Liver (tissue), 9 donors: ENCODE measurements around the gene KCNJ15. TPM values are rescaled to one million over a fixed set of nuclear protein-coding genes. Genes with fewer than 3 reads are reported as not detected.

ENCODE experiments used
- DNase-seq: peaks from one replicate; pipeline ENCODE4 v3.0.0-alpha.2; 2017; ENCODE audit warnings: low spot score
- H3K27ac ChIP-seq, 2 donors: one replicate each; pipeline ENCODE4 v1.7.0; 2013; ENCODE audit warnings: inconsistent platforms in 2 of 2, low read length in 2 of 2, control low read depth in 1 of 2, low read depth in 1 of 2, mild to moderate bottlenecking in 1 of 2
- H3K27me3 ChIP-seq, 4 donors: one replicate each; pipeline versions ENCODE4 v1.6.1 to v1.7.0; 2013; ENCODE audit warnings: low read length in 3 of 4, inconsistent platforms in 1 of 4, mild to moderate bottlenecking in 1 of 4, moderate library complexity in 1 of 4; ENCODE audit not compliant: control insufficient read depth in 4 of 4, insufficient read depth in 4 of 4
- H3K36me3 ChIP-seq, 4 donors: one replicate each; pipeline versions ENCODE4 v1.6.1 to v1.7.0; 2013; ENCODE audit warnings: low read length in 3 of 4, mild to moderate bottlenecking in 3 of 4, low read depth in 1 of 4, moderate library complexity in 1 of 4; ENCODE audit not compliant: control insufficient read depth in 4 of 4, insufficient read depth in 3 of 4
- H3K4me1 ChIP-seq, 4 donors: one replicate each; pipeline versions ENCODE4 v1.6.1 to v1.7.0; 2013; ENCODE audit warnings: low read length in 3 of 4, mild to moderate bottlenecking in 3 of 4, moderate library complexity in 1 of 4; ENCODE audit not compliant: control insufficient read depth in 4 of 4, insufficient read depth in 4 of 4
- H3K4me3 ChIP-seq, 3 donors: one replicate each; pipeline versions ENCODE4 v1.6.1 to v1.7.0; 2013; ENCODE audit warnings: low read length in 3 of 3, control low read depth in 1 of 3, low read depth in 1 of 3, mild to moderate bottlenecking in 1 of 3
- H3K9ac ChIP-seq, 2 donors: one replicate each; pipeline ENCODE4 v1.7.0; 2013; ENCODE audit warnings: low read length in 2 of 2, mild to moderate bottlenecking in 2 of 2, moderate library complexity in 2 of 2, control low read depth in 1 of 2, low read depth in 1 of 2
- H3K9me3 ChIP-seq, 4 donors: one replicate each; pipeline versions ENCODE4 v1.6.1 to v1.7.0; 2013; ENCODE audit warnings: low read length in 3 of 4; ENCODE audit not compliant: control insufficient read depth in 4 of 4
- EGR1 ChIP-seq, 2 donors: IDR thresholded peaks; 2 replicates each; pipeline ENCODE4 v1.6.1; 2016 to 2018; ENCODE audit warnings: antibody characterized with exemption in 2 of 2, low read depth in 2 of 2
- FOXA1 ChIP-seq: IDR thresholded peaks from 2 replicates; pipeline ENCODE4 v1.6.1; 2016; ENCODE audit warnings: antibody characterized with exemption
- FOXA2 ChIP-seq: IDR thresholded peaks from 2 replicates; pipeline ENCODE4 v1.6.1; 2016; ENCODE audit warnings: antibody characterized with exemption
- GABPA ChIP-seq, 2 donors: IDR thresholded peaks in 1 of 2; conservative IDR thresholded peaks in 1 of 2; 2 replicates each; pipeline ENCODE4 v1.6.1; 2016; ENCODE audit warnings: antibody characterized with exemption in 2 of 2, mild to moderate bottlenecking in 1 of 2, moderate library complexity in 1 of 2
- HNF4A ChIP-seq, 2 donors: conservative IDR thresholded peaks; 2 replicates each; pipeline ENCODE4 v1.6.1; 2016; ENCODE audit warnings: antibody characterized with exemption in 2 of 2, mild to moderate bottlenecking in 2 of 2
- HNF4G ChIP-seq: IDR thresholded peaks from 2 replicates; pipeline ENCODE4 v1.6.1; 2016; ENCODE audit warnings: antibody characterized with exemption
- JUND ChIP-seq, 2 donors: IDR thresholded peaks; 2 replicates each; pipeline ENCODE4 v1.6.1; 2016; ENCODE audit warnings: antibody characterized with exemption in 2 of 2
- NR2F2 ChIP-seq: IDR thresholded peaks from 2 replicates; pipeline ENCODE4 v1.6.1; 2016; ENCODE audit warnings: antibody characterized with exemption
- RAD21 ChIP-seq, 2 donors: IDR thresholded peaks; 2 replicates each; pipeline ENCODE4 v1.6.1; 2016; ENCODE audit warnings: antibody characterized with exemption in 2 of 2, mild to moderate bottlenecking in 2 of 2
- RXRA ChIP-seq, 2 donors: IDR thresholded peaks; 2 replicates each; pipeline ENCODE4 v1.6.1; 2017 to 2018; ENCODE audit warnings: antibody characterized with exemption in 2 of 2, mild to moderate bottlenecking in 1 of 2
- SP1 ChIP-seq: IDR thresholded peaks from 2 replicates; pipeline ENCODE4 v1.6.1; 2018; ENCODE audit warnings: antibody characterized with exemption, mild to moderate bottlenecking
- TAF1 ChIP-seq: conservative IDR thresholded peaks from 2 replicates; pipeline ENCODE4 v1.6.1; 2016; ENCODE audit warnings: antibody characterized with exemption, mild to moderate bottlenecking
- YY1 ChIP-seq: IDR thresholded peaks from 2 replicates; pipeline ENCODE4 v1.6.1; 2016; ENCODE audit warnings: antibody characterized with exemption, mild to moderate bottlenecking
- WGBS: extraction: QIAGEN DNeasy Blood & Tissue Kit; methylation state at CpG from one replicate; pipeline ENCODE4 v1.1.7; 2013; 5-methylcytosine and 5-hydroxymethylcytosine counted together
- polyA plus RNA-seq, 2 donors: library from polyadenylated mRNA; stranded (reverse) in 1 of 2; unstranded in 1 of 2; fragments of 200-250 nt in 1 of 2; fragments of >200 nt in 1 of 2; fragmentation: Nextera tagmentation in 1 of 2; extraction: Ambion mirVana in 1 of 2; gene quantifications; one replicate each; pipeline versions ENCODE4 v1.2.1 to v1.2.3, GENCODE V29; 2013 to 2015
- total RNA-seq, 2 donors: library from RNA; depleted of rRNA; stranded (reverse); fragments of >200 nt; gene quantifications; one replicate each; pipeline ENCODE4 v1.2.3, GENCODE V29; 2014
- TF ChIP-seq, protein P1 (sequence below): IDR thresholded peaks from 2 replicates; pipeline ENCODE4 v1.6.1; 2016; ENCODE audit warnings: antibody characterized with exemption
- TF ChIP-seq, protein P2 (sequence below): IDR thresholded peaks from 2 replicates; pipeline ENCODE4 v1.6.1; 2016; ENCODE audit warnings: antibody characterized with exemption, mild to moderate bottlenecking
- TF ChIP-seq, protein P3 (sequence below): IDR thresholded peaks from 2 replicates; pipeline ENCODE4 v1.6.1; 2016; ENCODE audit warnings: antibody characterized with exemption
- TF ChIP-seq, protein P4 (sequence below): fragments of 150-350 bp; IDR thresholded peaks from 2 replicates; pipeline ENCODE4 v1.5.1; 2017; ENCODE audit warnings: improper control_type of control experiment, low read depth, low read length; ENCODE audit not compliant: missing input control
- TF ChIP-seq, protein P5 (sequence below): IDR thresholded peaks from 2 replicates; pipeline ENCODE4 v1.6.1; 2016; ENCODE audit warnings: antibody characterized with exemption
- donor health status: healthy.
- donor health status: healthy.
- donor health status: healthy.
- donor health status: healthy.
- donor health status: healthy.

Gene KCNJ15
- total and polyA plus RNA-seq, 4 donors: 0.61 to 4.8 (median 2.2) TPM

DNA sequence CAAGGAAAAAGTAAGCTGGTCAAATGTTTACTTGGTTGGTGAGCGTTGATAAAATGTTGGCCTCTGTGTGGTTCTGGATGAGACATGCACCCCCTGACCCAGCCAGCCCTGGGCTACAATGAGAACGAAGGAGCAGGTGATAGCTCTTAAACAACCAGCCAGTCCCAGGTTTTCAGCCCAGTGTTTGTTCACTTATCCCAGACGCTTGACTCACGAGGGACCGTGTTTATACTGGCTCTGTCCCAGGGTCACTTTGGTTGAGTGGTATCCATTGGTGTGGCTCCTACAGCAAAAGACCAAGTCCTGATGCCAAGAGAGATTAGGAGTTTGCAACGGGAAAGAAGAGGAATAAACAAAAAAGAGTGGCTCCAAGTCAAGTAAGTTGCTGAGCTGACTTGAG is 86.9 kb downstream of the KCNJ15 start (continued):
- TF ChIP-seq, protein P1, sequence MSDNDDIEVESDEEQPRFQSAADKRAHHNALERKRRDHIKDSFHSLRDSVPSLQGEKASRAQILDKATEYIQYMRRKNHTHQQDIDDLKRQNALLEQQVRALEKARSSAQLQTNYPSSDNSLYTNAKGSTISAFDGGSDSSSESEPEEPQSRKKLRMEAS: peak; percentile 43

DNA sequence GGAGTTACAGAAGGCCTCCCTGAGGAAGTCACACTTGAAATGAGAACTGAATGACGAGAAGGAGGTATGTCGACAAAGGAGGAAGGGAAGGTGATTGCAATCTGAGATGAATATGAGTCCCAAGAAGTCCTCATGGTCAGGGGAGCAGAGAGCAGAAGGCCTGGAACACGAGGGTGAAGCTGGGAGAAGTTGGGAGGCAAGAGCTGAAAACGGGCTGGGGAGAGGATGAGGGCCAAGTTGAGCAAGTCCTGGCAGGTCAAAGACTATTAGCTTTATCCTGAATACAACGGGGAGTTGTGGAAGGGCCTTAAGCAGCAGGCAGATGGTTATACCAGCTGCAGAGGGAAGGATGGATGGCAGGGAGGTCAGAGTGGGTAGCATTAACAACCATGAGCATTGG is 89.5 kb downstream of the KCNJ15 start:
- Histone ChIP-seq H3K27me3 (no peaks in the 10 kb centered on the region), H3K36me3 (no peaks in the 10 kb centered on the region), H3K9ac (no peak overlapping the region), H3K27ac (no peak overlapping the region), H3K4me1 (peaks cover 2 to 18% (median 11%) of the 10 kb centered on the region in 4 donors), H3K9me3 (no peaks in the 10 kb centered on the region), H3K4me3 (no peak overlapping the region)
- 62% methylated on average over 5 of the region's 5 CpGs for WGBS
- no peak for DNase-seq
- TF ChIP-seq YY1 (no peak), HNF4A (conservative IDR thresholded peaks at IDR 0.05) (no peak), HNF4G (no peak), SP1 (no peak)
- TF ChIP-seq, protein P2, sequence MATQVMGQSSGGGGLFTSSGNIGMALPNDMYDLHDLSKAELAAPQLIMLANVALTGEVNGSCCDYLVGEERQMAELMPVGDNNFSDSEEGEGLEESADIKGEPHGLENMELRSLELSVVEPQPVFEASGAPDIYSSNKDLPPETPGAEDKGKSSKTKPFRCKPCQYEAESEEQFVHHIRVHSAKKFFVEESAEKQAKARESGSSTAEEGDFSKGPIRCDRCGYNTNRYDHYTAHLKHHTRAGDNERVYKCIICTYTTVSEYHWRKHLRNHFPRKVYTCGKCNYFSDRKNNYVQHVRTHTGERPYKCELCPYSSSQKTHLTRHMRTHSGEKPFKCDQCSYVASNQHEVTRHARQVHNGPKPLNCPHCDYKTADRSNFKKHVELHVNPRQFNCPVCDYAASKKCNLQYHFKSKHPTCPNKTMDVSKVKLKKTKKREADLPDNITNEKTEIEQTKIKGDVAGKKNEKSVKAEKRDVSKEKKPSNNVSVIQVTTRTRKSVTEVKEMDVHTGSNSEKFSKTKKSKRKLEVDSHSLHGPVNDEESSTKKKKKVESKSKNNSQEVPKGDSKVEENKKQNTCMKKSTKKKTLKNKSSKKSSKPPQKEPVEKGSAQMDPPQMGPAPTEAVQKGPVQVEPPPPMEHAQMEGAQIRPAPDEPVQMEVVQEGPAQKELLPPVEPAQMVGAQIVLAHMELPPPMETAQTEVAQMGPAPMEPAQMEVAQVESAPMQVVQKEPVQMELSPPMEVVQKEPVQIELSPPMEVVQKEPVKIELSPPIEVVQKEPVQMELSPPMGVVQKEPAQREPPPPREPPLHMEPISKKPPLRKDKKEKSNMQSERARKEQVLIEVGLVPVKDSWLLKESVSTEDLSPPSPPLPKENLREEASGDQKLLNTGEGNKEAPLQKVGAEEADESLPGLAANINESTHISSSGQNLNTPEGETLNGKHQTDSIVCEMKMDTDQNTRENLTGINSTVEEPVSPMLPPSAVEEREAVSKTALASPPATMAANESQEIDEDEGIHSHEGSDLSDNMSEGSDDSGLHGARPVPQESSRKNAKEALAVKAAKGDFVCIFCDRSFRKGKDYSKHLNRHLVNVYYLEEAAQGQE: no peak

DNA sequence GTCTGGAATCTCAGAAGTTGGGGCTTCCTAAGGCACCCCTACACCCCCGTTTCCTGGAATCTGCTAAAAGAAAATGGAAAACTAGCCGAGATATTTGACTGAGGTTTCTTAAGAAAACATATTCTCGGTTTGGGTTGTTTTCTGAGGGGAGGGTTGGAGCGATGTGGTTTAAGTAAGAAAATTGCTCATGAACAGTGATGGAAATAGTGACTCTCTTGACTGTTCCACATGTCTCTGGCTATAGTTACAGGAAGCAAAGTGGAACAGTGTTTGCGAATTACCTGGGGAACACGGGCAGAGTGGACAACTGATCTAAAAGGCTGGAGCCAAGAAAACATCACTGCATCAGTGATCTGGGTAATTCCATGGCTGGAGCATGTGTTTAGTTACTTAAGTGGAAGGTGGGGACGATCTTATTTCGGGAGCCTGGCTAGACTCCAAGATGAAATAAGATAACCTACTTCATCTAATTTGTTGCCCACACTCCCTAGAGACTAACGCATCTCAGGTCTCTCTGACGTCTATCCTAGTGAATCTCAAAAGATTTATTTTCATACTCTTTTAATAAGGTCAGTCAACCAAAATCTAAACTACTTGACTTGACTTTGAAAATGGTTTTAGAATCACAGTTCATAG is 92.4 kb downstream of the KCNJ15 start:
- peaks cover 0 to under 1% (median 0%) of the 10 kb centered on the region in 4 donors for H3K4me1 ChIP-seq
- no peak overlapping the region for H3K9ac ChIP-seq
- no peak for TF ChIP-seq FOXA1
- TF ChIP-seq, protein P3, sequence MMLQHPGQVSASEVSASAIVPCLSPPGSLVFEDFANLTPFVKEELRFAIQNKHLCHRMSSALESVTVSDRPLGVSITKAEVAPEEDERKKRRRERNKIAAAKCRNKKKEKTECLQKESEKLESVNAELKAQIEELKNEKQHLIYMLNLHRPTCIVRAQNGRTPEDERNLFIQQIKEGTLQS: no peak
- no peak for TF ChIP-seq FOXA2
- TF ChIP-seq SP1: no peak
- no peak for TF ChIP-seq RAD21 (IDR thresholded peaks at IDR 0.05)
- TF ChIP-seq, protein P4, sequence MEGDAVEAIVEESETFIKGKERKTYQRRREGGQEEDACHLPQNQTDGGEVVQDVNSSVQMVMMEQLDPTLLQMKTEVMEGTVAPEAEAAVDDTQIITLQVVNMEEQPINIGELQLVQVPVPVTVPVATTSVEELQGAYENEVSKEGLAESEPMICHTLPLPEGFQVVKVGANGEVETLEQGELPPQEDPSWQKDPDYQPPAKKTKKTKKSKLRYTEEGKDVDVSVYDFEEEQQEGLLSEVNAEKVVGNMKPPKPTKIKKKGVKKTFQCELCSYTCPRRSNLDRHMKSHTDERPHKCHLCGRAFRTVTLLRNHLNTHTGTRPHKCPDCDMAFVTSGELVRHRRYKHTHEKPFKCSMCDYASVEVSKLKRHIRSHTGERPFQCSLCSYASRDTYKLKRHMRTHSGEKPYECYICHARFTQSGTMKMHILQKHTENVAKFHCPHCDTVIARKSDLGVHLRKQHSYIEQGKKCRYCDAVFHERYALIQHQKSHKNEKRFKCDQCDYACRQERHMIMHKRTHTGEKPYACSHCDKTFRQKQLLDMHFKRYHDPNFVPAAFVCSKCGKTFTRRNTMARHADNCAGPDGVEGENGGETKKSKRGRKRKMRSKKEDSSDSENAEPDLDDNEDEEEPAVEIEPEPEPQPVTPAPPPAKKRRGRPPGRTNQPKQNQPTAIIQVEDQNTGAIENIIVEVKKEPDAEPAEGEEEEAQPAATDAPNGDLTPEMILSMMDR: no peak
- no peak for TF ChIP-seq NR2F2
- TF ChIP-seq HNF4G: no peak
- no peak for TF ChIP-seq RXRA (IDR thresholded peaks at IDR 0.05)
- no peak for TF ChIP-seq HNF4A (conservative IDR thresholded peaks at IDR 0.05)
- TF ChIP-seq TAF1: no peak
- no peak for TF ChIP-seq YY1
- TF ChIP-seq, protein P1: no peak
- TF ChIP-seq, protein P5, sequence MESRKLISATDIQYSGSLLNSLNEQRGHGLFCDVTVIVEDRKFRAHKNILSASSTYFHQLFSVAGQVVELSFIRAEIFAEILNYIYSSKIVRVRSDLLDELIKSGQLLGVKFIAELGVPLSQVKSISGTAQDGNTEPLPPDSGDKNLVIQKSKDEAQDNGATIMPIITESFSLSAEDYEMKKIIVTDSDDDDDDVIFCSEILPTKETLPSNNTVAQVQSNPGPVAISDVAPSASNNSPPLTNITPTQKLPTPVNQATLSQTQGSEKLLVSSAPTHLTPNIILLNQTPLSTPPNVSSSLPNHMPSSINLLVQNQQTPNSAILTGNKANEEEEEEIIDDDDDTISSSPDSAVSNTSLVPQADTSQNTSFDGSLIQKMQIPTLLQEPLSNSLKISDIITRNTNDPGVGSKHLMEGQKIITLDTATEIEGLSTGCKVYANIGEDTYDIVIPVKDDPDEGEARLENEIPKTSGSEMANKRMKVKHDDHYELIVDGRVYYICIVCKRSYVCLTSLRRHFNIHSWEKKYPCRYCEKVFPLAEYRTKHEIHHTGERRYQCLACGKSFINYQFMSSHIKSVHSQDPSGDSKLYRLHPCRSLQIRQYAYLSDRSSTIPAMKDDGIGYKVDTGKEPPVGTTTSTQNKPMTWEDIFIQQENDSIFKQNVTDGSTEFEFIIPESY: no peak
- TF ChIP-seq JUND (IDR thresholded peaks at IDR 0.05): no peak
- TF ChIP-seq, protein P2: no peak
- no peak for TF ChIP-seq GABPA (IDR thresholded peaks at IDR 0.05 in 1 of 2, conservative IDR thresholded peaks at IDR 0.05 in 1 of 2)
- no peak for TF ChIP-seq EGR1 (IDR thresholded peaks at IDR 0.05; ENCODE audit: low read depth in 2 of 2)
- no peak overlapping the region for H3K4me3 ChIP-seq
- no peak for DNase-seq
- H3K27me3 ChIP-seq: no peaks in the 10 kb centered on the region
- no peaks in the 10 kb centered on the region for H3K36me3 ChIP-seq
- no peak overlapping the region for H3K27ac ChIP-seq
- no peaks in the 10 kb centered on the region for H3K9me3 ChIP-seq
- WGBS: 84% methylated on average over 10 of the region's 10 CpGs
